H9 (cell line): ENCODE measurements around the gene ZNF683. TPM values are rescaled to one million over a fixed set of nuclear protein-coding genes. Genes with fewer than 3 reads are reported as not detected.

Source experiments
- DNase-seq: peaks from one replicate; pipeline ENCODE4 v3.0.0-alpha.2; 2017
- H2AFZ ChIP-seq: one replicate; pipeline ENCODE4 v1.6.1; 2013; ENCODE audit warnings: mild to moderate bottlenecking, low read length, control low read depth, moderate library complexity
- H2AK5ac ChIP-seq: 2 replicates; pipeline ENCODE4 v1.6.1; 2013; ENCODE audit warnings: low read length, control low read depth, mixed read lengths; ENCODE audit not compliant: insufficient read length
- H2BK120ac ChIP-seq: one replicate; pipeline ENCODE4 v1.6.1; 2013; ENCODE audit warnings: low read depth, mild to moderate bottlenecking, low read length, control low read depth, inconsistent platforms; ENCODE audit not compliant: poor library complexity, severe bottlenecking
- H2BK12ac ChIP-seq: 2 replicates; pipeline ENCODE4 v1.6.1; 2013; ENCODE audit warnings: low read length, control low read depth, mixed read lengths, low read depth; ENCODE audit not compliant: insufficient read length
- H2BK15ac ChIP-seq: 2 replicates; pipeline ENCODE4 v1.6.1; 2013; ENCODE audit warnings: low read depth, low read length, control low read depth
- H2BK20ac ChIP-seq: one replicate; pipeline ENCODE4 v1.6.1; 2013; ENCODE audit warnings: low read depth, mild to moderate bottlenecking, low read length, control low read depth, inconsistent platforms; ENCODE audit not compliant: poor library complexity, severe bottlenecking
- H2BK5ac ChIP-seq: 2 replicates; pipeline ENCODE4 v1.6.1; 2013; ENCODE audit warnings: low read length, control low read depth, mixed read lengths; ENCODE audit not compliant: insufficient read length
- H3K14ac ChIP-seq: 2 replicates; pipeline ENCODE4 v1.6.1; 2013; ENCODE audit warnings: low read length, control low read depth; ENCODE audit not compliant: insufficient read depth
- H3K18ac ChIP-seq: 2 replicates; pipeline ENCODE4 v1.6.1; 2013; ENCODE audit warnings: low read depth, mild to moderate bottlenecking, mixed read lengths, low read length, control low read depth; ENCODE audit not compliant: insufficient read length
- H3K23ac ChIP-seq: 2 replicates; pipeline ENCODE4 v1.6.1; 2013; ENCODE audit warnings: low read length, control low read depth, mixed read lengths, low read depth; ENCODE audit not compliant: insufficient read length
- H3K23me2 ChIP-seq: 2 replicates; pipeline ENCODE4 v1.6.1; 2013; ENCODE audit warnings: low read depth, mild to moderate bottlenecking, mixed read lengths, low read length, control low read depth; ENCODE audit not compliant: insufficient read length, poor library complexity, severe bottlenecking
- H3K27ac ChIP-seq: 2 replicates; pipeline ENCODE4 v1.5.1; 2013; ENCODE audit warnings: low read length, control low read depth, mixed read lengths, low read depth; ENCODE audit not compliant: insufficient read length
- H3K27me3 ChIP-seq: 2 replicates; pipeline ENCODE4 v1.6.1; 2013; ENCODE audit warnings: low read length, control low read depth, inconsistent platforms; ENCODE audit not compliant: insufficient read depth
- H3K4ac ChIP-seq: 2 replicates; pipeline ENCODE4 v1.6.1; 2013; ENCODE audit warnings: low read depth, mild to moderate bottlenecking, control low read depth, inconsistent platforms, low read length, moderate library complexity
- H3K4me1 ChIP-seq: 2 replicates; pipeline ENCODE4 v1.6.1; 2013; ENCODE audit warnings: low read length, control low read depth, inconsistent platforms; ENCODE audit not compliant: insufficient read depth
- H3K4me2 ChIP-seq: 2 replicates; pipeline ENCODE4 v1.6.1; 2013; ENCODE audit warnings: low read length, control low read depth, mixed read lengths; ENCODE audit not compliant: insufficient read length, insufficient read depth
- H3K56ac ChIP-seq: 2 replicates; pipeline ENCODE4 v1.6.1; 2013; ENCODE audit warnings: low read depth, mild to moderate bottlenecking, mixed read lengths, low read length, control low read depth; ENCODE audit not compliant: insufficient read length
- H3K79me1 ChIP-seq: 2 replicates; pipeline ENCODE4 v1.6.1; 2013; ENCODE audit warnings: low read depth, mild to moderate bottlenecking, moderate library complexity, low read length, control low read depth, inconsistent platforms; ENCODE audit not compliant: insufficient read depth, poor library complexity, severe bottlenecking
- H3K79me2 ChIP-seq: 2 replicates; pipeline ENCODE4 v1.6.1; 2013; ENCODE audit warnings: low read length, control low read depth, inconsistent platforms; ENCODE audit not compliant: insufficient read depth
- H3K9ac ChIP-seq: 2 replicates; pipeline ENCODE4 v1.6.1; 2013; ENCODE audit warnings: low read length, control low read depth, mixed read lengths; ENCODE audit not compliant: insufficient read length; ENCODE audit errors: extremely low read depth
- H3K9me3 ChIP-seq: one replicate; pipeline ENCODE4 v1.6.1; 2013; ENCODE audit warnings: low read depth, low read length, inconsistent platforms; ENCODE audit not compliant: control insufficient read depth
- H3T11ph ChIP-seq: one replicate; pipeline ENCODE4 v1.6.1; 2013; ENCODE audit warnings: mild to moderate bottlenecking, low read length, control low read depth, inconsistent platforms
- H4K20me1 ChIP-seq: one replicate; pipeline ENCODE4 v1.6.1; 2013; ENCODE audit not compliant: control insufficient read depth, insufficient read length, insufficient read depth
- H4K5ac ChIP-seq: 2 replicates; pipeline ENCODE4 v1.6.1; 2013; ENCODE audit warnings: low read depth, mild to moderate bottlenecking, mixed read lengths, low read length, control low read depth; ENCODE audit not compliant: insufficient read length
- H4K8ac ChIP-seq: replicated peaks from 2 replicates; pipeline ENCODE4 v1.6.1; 2013; ENCODE audit warnings: low read length, control low read depth, mixed read lengths, low read depth; ENCODE audit not compliant: insufficient read length
- H4K91ac ChIP-seq: 2 replicates; pipeline ENCODE4 v1.6.1; 2013; ENCODE audit warnings: low read depth, mild to moderate bottlenecking, moderate library complexity, mixed read lengths, low read length, control low read depth; ENCODE audit not compliant: insufficient read length
- H3K27ac Mint-ChIP-seq, 3 experiments: 2 replicates in 2 of 3; 3 replicates in 1 of 3; pipeline ENCODE4 v1.8.0; 2020 to 2021; ENCODE audit warnings: mixed read lengths in 3 of 3, mild to moderate bottlenecking in 1 of 3, moderate library complexity in 1 of 3
- H3K27me3 Mint-ChIP-seq: 2 replicates; pipeline ENCODE4 v1.8.0; 2021; ENCODE audit warnings: low read depth, mild to moderate bottlenecking, moderate library complexity, mixed read lengths
- H3K36me3 Mint-ChIP-seq, 3 experiments: 2 replicates in 2 of 3; 3 replicates in 1 of 3; pipeline ENCODE4 v1.8.0; 2020 to 2021; ENCODE audit warnings: low read depth in 3 of 3, mixed read lengths in 3 of 3; ENCODE audit not compliant: insufficient read depth in 1 of 3
- H3K4me1 Mint-ChIP-seq, 2 experiments: 2 replicates each; pipeline ENCODE4 v1.8.0; 2020; ENCODE audit warnings: mixed read lengths in 2 of 2
- H3K4me3 Mint-ChIP-seq, 2 experiments: 2 replicates in 1 of 2; 3 replicates in 1 of 2; pipeline ENCODE4 v1.8.0; 2020 to 2021; ENCODE audit warnings: mild to moderate bottlenecking in 2 of 2, mixed read lengths in 2 of 2, moderate library complexity in 1 of 2
- H3K9me3 Mint-ChIP-seq, 2 experiments: 2 replicates in 1 of 2; 3 replicates in 1 of 2; pipeline ENCODE4 v1.8.0; 2020; ENCODE audit warnings: mild to moderate bottlenecking in 2 of 2, mixed read lengths in 2 of 2, moderate library complexity in 1 of 2
- WGBS: extraction: QIAGEN DNeasy Blood & Tissue Kit; methylation state at CpG from one replicate; pipeline ENCODE4 v1.1.7; 2013; ENCODE audit warnings: missing lambda C conversion rate, low lambda C conversion rate, mixed read lengths; ENCODE audit not compliant: insufficient read length; ENCODE audit errors: extremely low coverage; 5-methylcytosine and 5-hydroxymethylcytosine counted together
- total RNA-seq: library from RNA; stranded (reverse); gene quantifications from 2 replicates; pipeline ENCODE4 v1.2.1, GENCODE V29; 2021
- TF ChIP-seq, protein P1 (sequence below): fragments of 200-600 bp; sonication (generic); conservative IDR thresholded peaks from 3 replicates; pipeline ENCODE4 v1.8.0; 2021; ENCODE audit warnings: antibody characterized with exemption, mild to moderate bottlenecking

Gene ZNF683
- total RNA-seq, 1 experiment from 2014 or later: not detected

DNA sequence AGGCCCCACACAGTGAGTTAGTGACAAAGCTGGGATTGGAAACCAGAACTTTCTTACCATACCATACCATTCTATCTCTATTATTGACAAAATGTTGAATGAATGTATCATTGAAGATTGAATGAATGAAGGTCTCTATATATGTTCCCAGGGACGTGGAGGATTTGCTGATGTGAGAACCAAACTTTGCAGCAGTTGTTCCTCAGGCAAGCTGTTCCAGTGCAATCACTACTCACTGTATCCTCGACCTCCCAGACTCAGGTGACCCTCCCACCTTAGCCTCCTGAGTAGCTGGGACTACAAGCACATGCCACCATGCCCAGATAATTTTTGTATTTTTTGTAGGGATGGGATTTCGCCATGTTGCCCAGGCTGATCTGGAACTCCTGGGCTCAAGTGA, 26.5 kb upstream of the ZNF683 start:
- Histone ChIP-seq H3K4me2 (no peak overlapping the region), H2BK15ac (no peak overlapping the region), H3K79me1 (no peaks in the 10 kb centered on the region), H3K18ac (no peak overlapping the region), H3K23ac (no peak overlapping the region), H4K8ac (no peak overlapping the region), H4K91ac (no peak overlapping the region), H3K4ac (no peak overlapping the region), H2BK120ac (no peak overlapping the region), H2BK12ac (no peak overlapping the region), H4K20me1 (no peaks in the 10 kb centered on the region), H3K4me1 (no peaks in the 10 kb centered on the region), H3T11ph (no peak overlapping the region), H3K56ac (no peak overlapping the region), H3K9me3 (no peaks in the 10 kb centered on the region), H2BK20ac (no peak overlapping the region), H2AK5ac (no peak overlapping the region), H3K9ac (no peak overlapping the region), H3K79me2 (no peaks in the 10 kb centered on the region), H3K27me3 (no peaks in the 10 kb centered on the region), H4K5ac (no peak overlapping the region), H2BK5ac (no peak overlapping the region), H3K27ac (no peak overlapping the region), H3K14ac (no peak overlapping the region), H2AFZ (no peak overlapping the region), H3K23me2 (no peaks in the 10 kb centered on the region)
- TF ChIP-seq, protein P1, sequence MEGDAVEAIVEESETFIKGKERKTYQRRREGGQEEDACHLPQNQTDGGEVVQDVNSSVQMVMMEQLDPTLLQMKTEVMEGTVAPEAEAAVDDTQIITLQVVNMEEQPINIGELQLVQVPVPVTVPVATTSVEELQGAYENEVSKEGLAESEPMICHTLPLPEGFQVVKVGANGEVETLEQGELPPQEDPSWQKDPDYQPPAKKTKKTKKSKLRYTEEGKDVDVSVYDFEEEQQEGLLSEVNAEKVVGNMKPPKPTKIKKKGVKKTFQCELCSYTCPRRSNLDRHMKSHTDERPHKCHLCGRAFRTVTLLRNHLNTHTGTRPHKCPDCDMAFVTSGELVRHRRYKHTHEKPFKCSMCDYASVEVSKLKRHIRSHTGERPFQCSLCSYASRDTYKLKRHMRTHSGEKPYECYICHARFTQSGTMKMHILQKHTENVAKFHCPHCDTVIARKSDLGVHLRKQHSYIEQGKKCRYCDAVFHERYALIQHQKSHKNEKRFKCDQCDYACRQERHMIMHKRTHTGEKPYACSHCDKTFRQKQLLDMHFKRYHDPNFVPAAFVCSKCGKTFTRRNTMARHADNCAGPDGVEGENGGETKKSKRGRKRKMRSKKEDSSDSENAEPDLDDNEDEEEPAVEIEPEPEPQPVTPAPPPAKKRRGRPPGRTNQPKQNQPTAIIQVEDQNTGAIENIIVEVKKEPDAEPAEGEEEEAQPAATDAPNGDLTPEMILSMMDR: no peak
- no peak overlapping the region for H3K4me3 Mint-ChIP-seq
- no peaks in the 10 kb centered on the region for H3K27me3 Mint-ChIP-seq
- no peak for DNase-seq
- no peaks in the 10 kb centered on the region for H3K36me3 Mint-ChIP-seq
- H3K9me3 Mint-ChIP-seq: no peaks in the 10 kb centered on the region
- peaks cover 0 to 4% of the 10 kb centered on the region in 2 experiments; a peak in 1 of 4 replicates for H3K4me1 Mint-ChIP-seq
- WGBS: no CpG with 5 or more reads among the region's 3 CpGs
- H3K27ac Mint-ChIP-seq: no peak overlapping the region
